Left lobe of liver (tissue), 2 donors: Measurements from ENCODE around the gene SRD5A2. TPM values are rescaled to one million over a fixed set of nuclear protein-coding genes. Genes with fewer than 3 reads are reported as not detected.
"Not testable (repeated sequence)": the region's sequence is repeated elsewhere in the genome, so short reads cannot be mapped to it uniquely, and the experiment has no call there.

Source experiments
- ATAC-seq: fragments of 200-7000 bp; cut with Tn5 transposase; one replicate; pipeline ENCODE4 v1.9.1; 2020; ENCODE audit warnings: mild to moderate bottlenecking, moderate library complexity
- DNase-seq: peaks from one replicate; pipeline ENCODE4 v3.0.0-alpha.2; 2020; ENCODE audit warnings: low spot score
- total RNA-seq: library from RNA; stranded (reverse); gene quantifications from one replicate; pipeline ENCODE4 v1.2.1, GENCODE V29; 2021
- donor health status: DM: no; HTN: no; CAD: no; lungs with moderate emphysema.
- donor health status: DM: no; HTN: yes; CAD: no.

SRD5A2 gene
- total RNA-seq, 1 donor from 2014 or later: 7.6 TPM

GRCh38 chr2:31535768-31536167 is 45.0 kb downstream of the SRD5A2 start:
- DNase-seq: no peak

GRCh38 chr2:31534636-31535035 is 46.1 kb downstream of the SRD5A2 start:
- DNase-seq (no peak), ATAC-seq (no peak)

More at GRCh38 chr2:31535768-31536167, 45.0 kb downstream of the SRD5A2 start:
- peak; percentile 82 for ATAC-seq

- no peak for DNase-seq
- ATAC-seq: no peak
Observed at GRCh38 chr2:31533036-31533435, 47.7 kb downstream of the SRD5A2 start.

- no peak for DNase-seq
- ATAC-seq: no peak
Observed at GRCh38 chr2:31531101-31531500, 49.6 kb downstream of the SRD5A2 start.

GRCh38 chr2:31529256-31529655 is 51.5 kb downstream of the SRD5A2 start:
- DNase-seq (no peak), ATAC-seq (peak; percentile 68)

- DNase-seq: no peak
Observed at GRCh38 chr2:31528823-31529222, 51.9 kb downstream of the SRD5A2 start.

GRCh38 chr2:31526946-31527732 is 53.6 kb downstream of the SRD5A2 start:
- DNase-seq (no peak), ATAC-seq (no peak)

More at GRCh38 chr2:31528823-31529222, 51.9 kb downstream of the SRD5A2 start:
- ATAC-seq: no peak

- DNase-seq: no peak
- ATAC-seq: no peak
Observed at GRCh38 chr2:31525876-31526275, 54.9 kb downstream of the SRD5A2 start.

- peak; percentile 48 for ATAC-seq
- DNase-seq: no peak
Observed at GRCh38 chr2:31524592-31524991, 56.1 kb downstream of the SRD5A2 start.

- ATAC-seq (peak; percentile 47), DNase-seq (no peak)
Observed at GRCh38 chr2:31523871-31524492, 56.8 kb downstream of the SRD5A2 start.

- no peak for ATAC-seq
- DNase-seq: no peak
Observed at GRCh38 chr2:31522786-31523185, 58.0 kb downstream of the SRD5A2 start.

- no peak for ATAC-seq
Observed at GRCh38 chr2:31517442-31518203, 63.1 kb downstream of the SRD5A2 start.

GRCh38 chr2:31515586-31515985 is 65.2 kb downstream of the SRD5A2 start:
- no peak for ATAC-seq
- no peak for DNase-seq

More at GRCh38 chr2:31517442-31518203, 63.1 kb downstream of the SRD5A2 start:
- no peak for DNase-seq

GRCh38 chr2:31513553-31513952 is 67.2 kb downstream of the SRD5A2 start:
- DNase-seq (no peak), ATAC-seq (peak; percentile 85)

- ATAC-seq (no peak), DNase-seq (no peak)
Observed at GRCh38 chr2:31511376-31511775, 69.4 kb downstream of the SRD5A2 start.

- ATAC-seq (no peak), DNase-seq (no peak)
Observed at GRCh38 chr2:31505111-31505510, 75.6 kb downstream of the SRD5A2 start.

- DNase-seq: no peak
- ATAC-seq: no peak
Observed at GRCh38 chr2:31504311-31504710, 76.4 kb downstream of the SRD5A2 start.

GRCh38 chr2:31496451-31496874 is 84.3 kb downstream of the SRD5A2 start:
- DNase-seq, ATAC-seq: not testable (repeated sequence)

- DNase-seq, ATAC-seq: not testable (repeated sequence)
Observed at GRCh38 chr2:31489339-31489738, 91.4 kb downstream of the SRD5A2 start.

GRCh38 chr2:31483246-31483645 is 97.5 kb downstream of the SRD5A2 start:
- no peak for DNase-seq
- no peak for ATAC-seq

GRCh38 chr2:31476511-31477180 is 104.1 kb downstream of the SRD5A2 start:
- ATAC-seq (no peak), DNase-seq (no peak)
